Testis (tissue), 3 donors: ENCODE data around the gene BCAR3. TPM values are rescaled to one million over a fixed set of nuclear protein-coding genes. Genes with fewer than 3 reads are reported as not detected.

Source experiments
- DNase-seq: peaks from one replicate; pipeline ENCODE4 v3.0.0-alpha.2; 2019
- H3K27ac ChIP-seq, 2 donors: fragments of 200-600 bp; sonication (generic); one replicate each; pipeline ENCODE4 v1.5.1; 2019
- H3K27me3 ChIP-seq: fragments of 200-600 bp; sonication (generic); one replicate; pipeline ENCODE4 v1.5.1; 2019
- H3K36me3 ChIP-seq: fragments of 200-600 bp; sonication (generic); one replicate; pipeline ENCODE4 v1.5.1; 2017; ENCODE audit warnings: low read depth; ENCODE audit errors: missing control alignments
- H3K4me1 ChIP-seq: fragments of 200-600 bp; sonication (generic); one replicate; pipeline ENCODE4 v1.5.1; 2019
- H3K4me3 ChIP-seq, 2 donors: fragments of 200-600 bp; sonication (generic); one replicate each; pipeline ENCODE4 v1.5.1; 2017 to 2019
- H3K9me3 ChIP-seq: fragments of 200-600 bp; sonication (generic); one replicate; pipeline ENCODE4 v1.5.1; 2017
- POLR2A ChIP-seq: fragments of 450-650 bp; IDR thresholded peaks from one replicate; pipeline ENCODE4 v1.6.1; 2017; ENCODE audit warnings: antibody characterized with exemption, mild to moderate bottlenecking, moderate library complexity
- WGBS, 2 donors: methylation state at CpG; one replicate each; pipeline ENCODE4 v1.1.5; 2018; 5-methylcytosine and 5-hydroxymethylcytosine counted together
- intact Hi-C: fragments of 100-400 bp; cut with DNase I; formaldehyde crosslinking; loops from one replicate; pipeline ENCODE4 v1.15.1; 2023; ENCODE audit warnings: low total_unique reads
- polyA plus RNA-seq: library from polyadenylated mRNA; stranded (reverse); fragments of 350-450 nt; fragmentation: Illumina TruSeq; extraction: RNeasy Lipid Tissue Mini Kit (QIAGEN cat#74804); gene quantifications from one replicate; pipeline ENCODE4 v1.2.3, GENCODE V29; 2014; ENCODE audit warnings: low read depth, low replicate concordance; ENCODE audit not compliant: insufficient read depth
- total RNA-seq, 2 donors: library from RNA; depleted of rRNA; stranded (reverse); fragments of >200 nt; gene quantifications; one replicate each; pipeline ENCODE4 v1.2.3, GENCODE V29; 2016
- TF ChIP-seq, protein P1 (sequence below), 3 experiments: fragments of 450-650 bp in 2 of 3; fragments of 200-600 bp in 1 of 3; sonication (generic) in 1 of 3; IDR thresholded peaks; one replicate each; pipeline ENCODE4 v1.5.1; 2016 to 2019; ENCODE audit warnings: antibody characterized with exemption in 3 of 3, mild to moderate bottlenecking in 2 of 3, moderate library complexity in 1 of 3

BCAR3 gene
- total and polyA plus RNA-seq, 3 donors from 2014 or later: 23.2 to 55.9 (median 42.9) TPM

DNA sequence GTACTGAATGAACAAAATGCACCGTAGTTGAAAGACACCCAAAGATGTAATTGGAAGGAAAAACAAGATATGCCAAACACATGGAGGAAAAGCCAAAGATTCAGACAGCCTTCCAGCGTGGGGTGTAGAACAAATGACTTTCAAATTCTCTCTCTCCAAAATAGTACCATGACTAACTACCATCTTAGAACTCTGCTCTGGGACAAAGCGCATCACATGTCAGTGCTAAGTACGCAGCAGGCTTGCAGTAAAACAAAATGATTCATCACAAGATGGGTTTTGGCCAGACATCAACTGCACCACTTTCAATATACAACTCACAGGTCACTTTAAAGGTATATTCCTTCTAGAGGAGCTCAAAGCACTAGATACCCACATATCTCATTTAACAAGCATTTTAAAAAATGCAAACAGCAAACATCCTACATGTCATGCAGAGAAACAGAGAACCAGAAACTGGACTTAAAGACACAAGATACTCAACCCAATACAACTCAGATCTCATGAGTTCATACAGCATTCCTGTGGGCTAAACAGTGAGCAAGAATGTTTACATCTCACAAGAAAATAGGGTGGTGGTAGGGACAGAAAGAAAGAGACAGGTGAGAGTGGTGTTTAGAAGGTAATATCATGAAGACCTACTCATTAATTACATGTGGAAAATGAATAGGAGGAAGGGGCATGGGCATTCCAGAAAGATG, 75.7 kb downstream of the BCAR3 start:
- intact Hi-C loops: no loop called here
- TF ChIP-seq POLR2A: no peak
- TF ChIP-seq, protein P1, sequence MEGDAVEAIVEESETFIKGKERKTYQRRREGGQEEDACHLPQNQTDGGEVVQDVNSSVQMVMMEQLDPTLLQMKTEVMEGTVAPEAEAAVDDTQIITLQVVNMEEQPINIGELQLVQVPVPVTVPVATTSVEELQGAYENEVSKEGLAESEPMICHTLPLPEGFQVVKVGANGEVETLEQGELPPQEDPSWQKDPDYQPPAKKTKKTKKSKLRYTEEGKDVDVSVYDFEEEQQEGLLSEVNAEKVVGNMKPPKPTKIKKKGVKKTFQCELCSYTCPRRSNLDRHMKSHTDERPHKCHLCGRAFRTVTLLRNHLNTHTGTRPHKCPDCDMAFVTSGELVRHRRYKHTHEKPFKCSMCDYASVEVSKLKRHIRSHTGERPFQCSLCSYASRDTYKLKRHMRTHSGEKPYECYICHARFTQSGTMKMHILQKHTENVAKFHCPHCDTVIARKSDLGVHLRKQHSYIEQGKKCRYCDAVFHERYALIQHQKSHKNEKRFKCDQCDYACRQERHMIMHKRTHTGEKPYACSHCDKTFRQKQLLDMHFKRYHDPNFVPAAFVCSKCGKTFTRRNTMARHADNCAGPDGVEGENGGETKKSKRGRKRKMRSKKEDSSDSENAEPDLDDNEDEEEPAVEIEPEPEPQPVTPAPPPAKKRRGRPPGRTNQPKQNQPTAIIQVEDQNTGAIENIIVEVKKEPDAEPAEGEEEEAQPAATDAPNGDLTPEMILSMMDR (IDR thresholded peaks at IDR 0.05): no peak
- H3K9me3 ChIP-seq: no peaks in the 10 kb centered on the region

DNA sequence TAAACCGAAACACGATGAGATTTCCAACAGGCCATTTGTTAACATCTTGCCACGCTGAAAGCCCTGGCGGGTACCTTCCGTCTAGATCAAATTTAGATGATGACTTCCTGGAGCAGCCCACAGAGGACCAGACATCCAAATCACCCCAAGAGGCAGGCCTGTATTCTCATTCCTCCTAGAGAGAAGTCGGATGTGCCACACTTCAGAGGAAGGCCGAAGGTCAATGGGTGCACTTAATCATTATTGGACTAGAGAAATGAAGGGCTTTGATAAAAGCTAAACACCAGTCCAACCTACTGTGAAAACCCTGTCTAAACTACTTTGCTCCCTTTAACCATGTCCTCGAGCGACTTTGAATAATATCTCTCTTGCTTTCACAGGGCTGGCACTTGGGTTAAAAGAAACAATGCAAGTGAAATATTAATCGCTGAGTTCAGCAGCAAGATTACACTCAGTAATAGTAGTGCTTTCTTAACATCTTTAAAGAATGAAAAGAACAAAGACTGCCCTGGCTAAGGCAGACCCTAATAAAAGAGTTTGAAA, 76.5 kb downstream of the BCAR3 start:
- intact Hi-C loops: no loop called here
- no peak for TF ChIP-seq POLR2A
- TF ChIP-seq, protein P1 (IDR thresholded peaks at IDR 0.05): no peak
- no peak for DNase-seq
- H3K27ac ChIP-seq: no peak overlapping the region
- 87 to 90% methylated on average over 10 of the region's 10 CpGs for WGBS, 2 donors
- H3K4me1 ChIP-seq: peaks cover 23% of the 10 kb centered on the region
- no peaks in the 10 kb centered on the region for H3K27me3 ChIP-seq
- H3K4me3 ChIP-seq: no peak overlapping the region
- H3K36me3 ChIP-seq: no peaks in the 10 kb centered on the region
- H3K9me3 ChIP-seq: no peaks in the 10 kb centered on the region

More for the DNA sequence above, 75.7 kb downstream of the BCAR3 start:
- no peak overlapping the region for H3K27ac ChIP-seq
- no peaks in the 10 kb centered on the region for H3K27me3 ChIP-seq
- H3K4me1 ChIP-seq: peaks cover 15% of the 10 kb centered on the region
- DNase-seq: no peak
- no peak overlapping the region for H3K4me3 ChIP-seq
- WGBS, 2 donors: 82 to 88% methylated on average over 4 of the region's 4 CpGs
- no peaks in the 10 kb centered on the region for H3K36me3 ChIP-seq

DNA sequence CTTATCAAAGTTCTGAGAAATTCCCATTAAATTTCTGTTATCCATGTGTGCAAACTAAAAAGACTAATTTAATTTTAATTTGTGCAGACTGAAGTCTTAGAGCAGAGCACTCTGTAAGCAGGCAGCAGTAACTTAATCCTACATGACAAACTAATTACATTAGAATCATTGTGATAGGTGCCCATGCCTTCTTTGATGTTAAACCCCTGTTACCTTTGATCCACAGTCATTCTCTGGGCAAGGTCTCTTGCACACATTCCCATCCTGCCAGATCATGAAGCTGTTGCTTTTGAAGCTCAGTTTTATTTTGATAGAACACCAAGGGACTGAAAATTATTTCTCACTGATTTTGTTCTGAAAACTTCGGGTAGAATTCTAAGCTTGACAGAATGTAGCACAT, 77.2 kb downstream of the BCAR3 start:
- intact Hi-C loops: no loop called here
- H3K36me3 ChIP-seq: no peaks in the 10 kb centered on the region
- H3K9me3 ChIP-seq: no peaks in the 10 kb centered on the region
- WGBS, 2 donors: 69 to 88% methylated on average over 1 of the region's 1 CpG
- H3K4me1 ChIP-seq: peaks cover 29% of the 10 kb centered on the region
- no peak for DNase-seq
- H3K4me3 ChIP-seq: no peak overlapping the region
- no peaks in the 10 kb centered on the region for H3K27me3 ChIP-seq
- no peak overlapping the region for H3K27ac ChIP-seq
- TF ChIP-seq, protein P1 (IDR thresholded peaks at IDR 0.05): no peak

DNA sequence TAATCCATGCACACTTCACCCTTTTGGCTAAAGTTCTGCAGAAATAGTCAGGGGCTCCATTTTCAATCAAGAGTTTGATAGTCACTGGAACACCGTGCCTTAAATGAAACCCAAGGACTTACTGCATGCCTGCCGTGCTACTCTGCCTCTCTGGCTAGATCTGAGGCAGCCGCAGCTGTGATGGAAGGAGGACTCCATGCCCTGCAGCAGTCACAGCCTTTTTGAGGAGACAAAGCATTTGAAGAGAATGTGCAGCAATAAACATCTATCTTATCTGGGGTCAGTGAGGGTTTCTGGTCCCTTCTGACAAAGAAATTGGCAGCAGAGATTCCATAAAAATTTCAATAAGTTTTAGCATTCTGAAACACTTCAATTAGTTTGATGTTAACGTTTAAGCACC, 78.0 kb downstream of the BCAR3 start:
- H3K27me3 ChIP-seq: no peaks in the 10 kb centered on the region
- no peak for TF ChIP-seq POLR2A
- TF ChIP-seq, protein P1 (IDR thresholded peaks at IDR 0.05): no peak
- DNase-seq: no peak
- no peak overlapping the region for H3K27ac ChIP-seq
- peaks cover 26% of the 10 kb centered on the region for H3K4me1 ChIP-seq
- H3K4me3 ChIP-seq: no peak overlapping the region
- intact Hi-C loops: no loop called here
- 73 to 75% methylated on average over 4 of the region's 4 CpGs for WGBS, 2 donors
- no peaks in the 10 kb centered on the region for H3K36me3 ChIP-seq
- no peaks in the 10 kb centered on the region for H3K9me3 ChIP-seq

DNA sequence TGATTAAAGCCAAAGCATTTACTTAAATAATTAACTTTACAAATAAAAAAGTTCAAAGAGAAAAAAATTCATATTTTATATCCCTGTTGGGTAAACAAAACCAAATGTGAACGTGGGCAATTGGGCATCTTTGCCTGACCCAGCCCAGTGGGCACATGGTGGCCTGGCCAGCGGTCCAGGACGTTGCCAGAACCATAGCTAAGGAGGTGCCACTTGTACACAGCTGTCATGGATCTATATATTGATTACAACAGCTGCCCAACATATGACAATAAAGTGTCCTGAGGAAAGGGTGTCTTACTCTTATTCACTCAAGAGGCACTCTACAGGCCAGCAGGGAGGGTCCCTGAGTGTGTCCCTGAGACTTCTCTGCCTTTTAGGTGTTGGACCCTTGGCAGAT, 78.5 kb downstream of the BCAR3 start:
- TF ChIP-seq, protein P1 (IDR thresholded peaks at IDR 0.05): no peak
- no peak for TF ChIP-seq POLR2A
- no peak for DNase-seq
- Histone ChIP-seq H3K9me3 (no peaks in the 10 kb centered on the region), H3K27ac (no peak overlapping the region), H3K36me3 (no peaks in the 10 kb centered on the region), H3K27me3 (no peaks in the 10 kb centered on the region), H3K4me1 (peaks cover 21% of the 10 kb centered on the region), H3K4me3 (no peak overlapping the region)
- intact Hi-C loops: no loop called here
- 88 to 89% methylated on average over 3 of the region's 3 CpGs for WGBS, 2 donors
